ENCODE data around the gene DACH1. TPM values are rescaled to one million over a fixed set of nuclear protein-coding genes. Genes with fewer than 3 reads are reported as not detected.

DACH1 gene
- total and polyA plus RNA-seq, 4 donors, result 1.4 to 42.3 (median 3.7) TPM

- H3K27ac ChIP-seq (ENCODE audit: low read depth in 1 of 2, low read length in 1 of 2), result no peak overlapping the region
- ATAC-seq (ENCODE audit: insufficient read depth, low FRiP score) (no peak), DNase-seq (no peak)
- no peak overlapping the region for H3K9ac ChIP-seq (ENCODE audit: insufficient read depth in 1 of 2, low read length in 2 of 2)
- no peaks in the 10 kb centered on the region for H3K27me3 ChIP-seq (ENCODE audit: control insufficient read depth in 3 of 3, insufficient read depth in 3 of 3, low read length in 2 of 3)
- H3K9me3 ChIP-seq (ENCODE audit: control insufficient read depth in 4 of 4, insufficient read depth in 3 of 4, low read length in 3 of 4), result no peaks in the 10 kb centered on the region
- WGBS, 2 donors, result 97% methylated on average over 1 of the region's 1 CpG
- no peak for TF ChIP-seq CTCF (IDR thresholded peaks at IDR 0.05; ENCODE audit: control extremely low read depth, extremely low read depth)
- peaks cover 0 to 7% (median 0%) of the 10 kb centered on the region in 5 donors for H3K4me1 ChIP-seq (ENCODE audit: control insufficient read depth in 5 of 5, insufficient read depth in 5 of 5, low read length in 5 of 5)
- peaks cover 0 to 2% (median 0%) of the 10 kb centered on the region in 4 donors for H3K36me3 ChIP-seq (ENCODE audit: control insufficient read depth in 4 of 4, insufficient read depth in 4 of 4, low read length in 4 of 4)
- no peak overlapping the region for H3K4me3 ChIP-seq
Observed at GRCh38 chr13:71817335-71817734, 49.7 kb downstream of the DACH1 start.

GRCh38 chr13:71814806-71815360 lies 52.1 kb downstream of the DACH1 start:
- WGBS, 2 donors, result 48 to 56% methylated on average over 4 of the region's 4 CpGs
- H3K4me3 ChIP-seq, result no peak overlapping the region
- ATAC-seq (ENCODE audit: insufficient read depth, low FRiP score), result no peak
- no peak for TF ChIP-seq CTCF (IDR thresholded peaks at IDR 0.05; ENCODE audit: control extremely low read depth, extremely low read depth)
- H3K36me3 ChIP-seq (ENCODE audit: control insufficient read depth in 4 of 4, insufficient read depth in 4 of 4, low read length in 4 of 4), result peaks cover 0 to 2% (median 0%) of the 10 kb centered on the region in 4 donors
- H3K27me3 ChIP-seq (ENCODE audit: control insufficient read depth in 3 of 3, insufficient read depth in 3 of 3, low read length in 2 of 3), result no peaks in the 10 kb centered on the region
- H3K9me3 ChIP-seq (ENCODE audit: control insufficient read depth in 4 of 4, insufficient read depth in 3 of 4, low read length in 3 of 4), result no peaks in the 10 kb centered on the region
- no peak overlapping the region for H3K27ac ChIP-seq (ENCODE audit: low read depth in 1 of 2, low read length in 1 of 2)
- peaks cover 0 to 5% (median 0%) of the 10 kb centered on the region in 5 donors for H3K4me1 ChIP-seq (ENCODE audit: control insufficient read depth in 5 of 5, insufficient read depth in 5 of 5, low read length in 5 of 5)
- no peak for DNase-seq
- H3K9ac ChIP-seq (ENCODE audit: insufficient read depth in 1 of 2, low read length in 2 of 2), result no peak overlapping the region

- DNase-seq (no peak), ATAC-seq (ENCODE audit: insufficient read depth, low FRiP score) (no peak)
- no peak overlapping the region for H3K4me3 ChIP-seq
- 98 to 100% methylated on average over 2 of the region's 2 CpGs for WGBS, 2 donors
- H3K4me1 ChIP-seq (ENCODE audit: control insufficient read depth in 5 of 5, insufficient read depth in 5 of 5, low read length in 5 of 5), result peaks cover 0 to 2% (median 0%) of the 10 kb centered on the region in 5 donors
- peaks cover 0 to 2% (median 0%) of the 10 kb centered on the region in 4 donors for H3K36me3 ChIP-seq (ENCODE audit: control insufficient read depth in 4 of 4, insufficient read depth in 4 of 4, low read length in 4 of 4)
- H3K27ac ChIP-seq (ENCODE audit: low read depth in 1 of 2, low read length in 1 of 2), result no peak overlapping the region
- TF ChIP-seq CTCF (IDR thresholded peaks at IDR 0.05; ENCODE audit: control extremely low read depth, extremely low read depth), result no peak
- H3K27me3 ChIP-seq (ENCODE audit: control insufficient read depth in 3 of 3, insufficient read depth in 3 of 3, low read length in 2 of 3), result no peaks in the 10 kb centered on the region
- H3K9me3 ChIP-seq (ENCODE audit: control insufficient read depth in 4 of 4, insufficient read depth in 3 of 4, low read length in 3 of 4), result no peaks in the 10 kb centered on the region
- no peak overlapping the region for H3K9ac ChIP-seq (ENCODE audit: insufficient read depth in 1 of 2, low read length in 2 of 2)
Observed at GRCh38 chr13:71813187-71813586, 53.8 kb downstream of the DACH1 start.

GRCh38 chr13:71811344-71811743 lies 55.7 kb downstream of the DACH1 start:
- Histone ChIP-seq H3K27me3 (ENCODE audit: control insufficient read depth in 3 of 3, insufficient read depth in 3 of 3, low read length in 2 of 3) (no peaks in the 10 kb centered on the region), H3K9ac (ENCODE audit: insufficient read depth in 1 of 2, low read length in 2 of 2) (no peak overlapping the region), H3K4me3 (no peak overlapping the region), H3K27ac (ENCODE audit: low read depth in 1 of 2, low read length in 1 of 2) (no peak overlapping the region), H3K4me1 (ENCODE audit: control insufficient read depth in 5 of 5, insufficient read depth in 5 of 5, low read length in 5 of 5) (peaks cover 0 to 7% (median 0%) of the 10 kb centered on the region in 5 donors), H3K9me3 (ENCODE audit: control insufficient read depth in 4 of 4, insufficient read depth in 3 of 4, low read length in 3 of 4) (no peaks in the 10 kb centered on the region), H3K36me3 (ENCODE audit: control insufficient read depth in 4 of 4, insufficient read depth in 4 of 4, low read length in 4 of 4) (no peaks in the 10 kb centered on the region)
- no peak for TF ChIP-seq CTCF (IDR thresholded peaks at IDR 0.05; ENCODE audit: control extremely low read depth, extremely low read depth)
- DNase-seq (no peak), ATAC-seq (ENCODE audit: insufficient read depth, low FRiP score) (no peak)
- WGBS, 2 donors, result 79 to 81% methylated on average over 2 of the region's 2 CpGs
